Measurements from ENCODE around the gene KDM4B.
"Not testable (repeated sequence)": the region's sequence is repeated elsewhere in the genome, so short reads cannot be mapped to it uniquely, and the experiment has no call there.

The KDM4B gene

GRCh38 chr19:4933528-4933927, 35.4 kb upstream of the KDM4B start:
- Histone ChIP-seq H3K27me3 (ENCODE audit: control insufficient read depth, low read length) (no peaks in the 10 kb centered on the region), H3K4me2 (ENCODE audit: low read length) (no peak overlapping the region), H3K36me3 (ENCODE audit: control insufficient read depth, low read length) (peaks cover 93% of the 10 kb centered on the region), H3K4me1 (ENCODE audit: control insufficient read depth, low read length) (no peaks in the 10 kb centered on the region), H3K4me3 (ENCODE audit: low read length) (no peak overlapping the region), H3F3A (ENCODE audit: control insufficient read depth, insufficient read depth) (peaks cover 7% of the 10 kb centered on the region; the same call in 1 of the 2 replicates), H4K20me1 (ENCODE audit: control insufficient read depth, insufficient read depth, low read depth, low read length) (peaks cover 12% of the 10 kb centered on the region), H3K79me2 (ENCODE audit: control insufficient read depth, low read length) (peaks cover 93% of the 10 kb centered on the region), H3K9me3 (ENCODE audit: control insufficient read depth, insufficient read depth, low read length) (no peaks in the 10 kb centered on the region), H3K27ac (ENCODE audit: low read depth, low read length) (no peak overlapping the region), H3K9me2 (replicated peaks; ENCODE audit: control insufficient read depth, low read length) (no peaks in the 10 kb centered on the region)
- no peak for TF ChIP-seq CTCF (IDR thresholded peaks at IDR 0.05; ENCODE audit: low read depth, low read length, poor library complexity, severe bottlenecking)
- TF ChIP-seq EZH2phosphoT487 (IDR thresholded peaks at IDR 0.05; ENCODE audit: borderline replicate concordance, low read length) = no peak

GRCh38 chr19:4935444-4935843, 33.5 kb upstream of the KDM4B start:
- Histone ChIP-seq H3K4me2 (ENCODE audit: low read length) (no peak overlapping the region), H3K79me2 (ENCODE audit: control insufficient read depth, low read length) (peaks cover 95% of the 10 kb centered on the region), H4K20me1 (ENCODE audit: control insufficient read depth, insufficient read depth, low read depth, low read length) (peaks cover 10% of the 10 kb centered on the region)

GRCh38 chr19:4937060-4937459, 31.9 kb upstream of the KDM4B start:
- Histone ChIP-seq H3K9me3 (ENCODE audit: control insufficient read depth, insufficient read depth, low read length) (no peaks in the 10 kb centered on the region), H3K9me2 (replicated peaks; ENCODE audit: control insufficient read depth, low read length) (no peaks in the 10 kb centered on the region), H3K4me3 (ENCODE audit: low read length) (no peak overlapping the region), H4K20me1 (ENCODE audit: control insufficient read depth, insufficient read depth, low read depth, low read length) (peaks cover 7% of the 10 kb centered on the region), H3K4me1 (ENCODE audit: control insufficient read depth, low read length) (no peaks in the 10 kb centered on the region), H3K79me2 (ENCODE audit: control insufficient read depth, low read length) (peaks cover 93% of the 10 kb centered on the region), H3K27me3 (ENCODE audit: control insufficient read depth, low read length) (no peaks in the 10 kb centered on the region), H3K4me2 (ENCODE audit: low read length) (no peak overlapping the region), H3F3A (ENCODE audit: control insufficient read depth, insufficient read depth) (peaks cover 7% of the 10 kb centered on the region; the same call in 1 of the 2 replicates), H3K27ac (ENCODE audit: low read depth, low read length) (no peak overlapping the region), H3K36me3 (ENCODE audit: control insufficient read depth, low read length) (peaks cover 97% of the 10 kb centered on the region)
- TF ChIP-seq CTCF (IDR thresholded peaks at IDR 0.05; ENCODE audit: low read depth, low read length, poor library complexity, severe bottlenecking) (no peak), EZH2phosphoT487 (IDR thresholded peaks at IDR 0.05; ENCODE audit: borderline replicate concordance, low read length) (no peak)

More at GRCh38 chr19:4935444-4935843, 33.5 kb upstream of the KDM4B start:
- TF ChIP-seq CTCF (IDR thresholded peaks at IDR 0.05; ENCODE audit: low read depth, low read length, poor library complexity, severe bottlenecking) = no peak
- no peak for TF ChIP-seq EZH2phosphoT487 (IDR thresholded peaks at IDR 0.05; ENCODE audit: borderline replicate concordance, low read length)
- Histone ChIP-seq H3K27me3 (ENCODE audit: control insufficient read depth, low read length) (no peaks in the 10 kb centered on the region), H3K9me2 (replicated peaks; ENCODE audit: control insufficient read depth, low read length) (no peaks in the 10 kb centered on the region), H3K36me3 (ENCODE audit: control insufficient read depth, low read length) (peaks cover 92% of the 10 kb centered on the region), H3K27ac (ENCODE audit: low read depth, low read length) (no peak overlapping the region), H3K9me3 (ENCODE audit: control insufficient read depth, insufficient read depth, low read length) (no peaks in the 10 kb centered on the region), H3F3A (ENCODE audit: control insufficient read depth, insufficient read depth) (peaks cover 7% of the 10 kb centered on the region; the same call in 1 of the 2 replicates), H3K4me3 (ENCODE audit: low read length) (no peak overlapping the region), H3K4me1 (ENCODE audit: control insufficient read depth, low read length) (no peaks in the 10 kb centered on the region)

GRCh38 chr19:4938461-4938860, 30.5 kb upstream of the KDM4B start:
- H3K9me2 ChIP-seq (replicated peaks; ENCODE audit: control insufficient read depth, low read length); H3K27me3 ChIP-seq (ENCODE audit: control insufficient read depth, low read length); H4K20me1 ChIP-seq (ENCODE audit: control insufficient read depth, insufficient read depth, low read depth, low read length); H3K9me3 ChIP-seq (ENCODE audit: control insufficient read depth, insufficient read depth, low read length); H3K4me3 ChIP-seq (ENCODE audit: low read length); H3F3A ChIP-seq (ENCODE audit: control insufficient read depth, insufficient read depth); H3K4me2 ChIP-seq (ENCODE audit: low read length); H3K4me1 ChIP-seq (ENCODE audit: control insufficient read depth, low read length); H3K27ac ChIP-seq (ENCODE audit: low read depth, low read length): not testable (repeated sequence)
- Histone ChIP-seq H3K79me2 (ENCODE audit: control insufficient read depth, low read length) (peaks cover 88% of the 10 kb centered on the region), H3K36me3 (ENCODE audit: control insufficient read depth, low read length) (peaks cover 97% of the 10 kb centered on the region)
